ENCODE results near the gene BRIP1.

Gene BRIP1

GRCh38 chr17:61862975-61863800 lies at the start of gene BRIP1:
BRIP1 (minus strand) TSS chr17:61863528; CDS start chr17:61861539, 1,989 bp downstream.
- TF ChIP-seq GATA3 (IDR thresholded peaks at IDR 0.05; ENCODE audit: low read depth, low read length) (no peak), GATA2 (IDR thresholded peaks at IDR 0.05; ENCODE audit: low read depth, low read length) (0 out of 2 replicates have a peak, but pooled peaks have one; percentile 21)

DNA sequence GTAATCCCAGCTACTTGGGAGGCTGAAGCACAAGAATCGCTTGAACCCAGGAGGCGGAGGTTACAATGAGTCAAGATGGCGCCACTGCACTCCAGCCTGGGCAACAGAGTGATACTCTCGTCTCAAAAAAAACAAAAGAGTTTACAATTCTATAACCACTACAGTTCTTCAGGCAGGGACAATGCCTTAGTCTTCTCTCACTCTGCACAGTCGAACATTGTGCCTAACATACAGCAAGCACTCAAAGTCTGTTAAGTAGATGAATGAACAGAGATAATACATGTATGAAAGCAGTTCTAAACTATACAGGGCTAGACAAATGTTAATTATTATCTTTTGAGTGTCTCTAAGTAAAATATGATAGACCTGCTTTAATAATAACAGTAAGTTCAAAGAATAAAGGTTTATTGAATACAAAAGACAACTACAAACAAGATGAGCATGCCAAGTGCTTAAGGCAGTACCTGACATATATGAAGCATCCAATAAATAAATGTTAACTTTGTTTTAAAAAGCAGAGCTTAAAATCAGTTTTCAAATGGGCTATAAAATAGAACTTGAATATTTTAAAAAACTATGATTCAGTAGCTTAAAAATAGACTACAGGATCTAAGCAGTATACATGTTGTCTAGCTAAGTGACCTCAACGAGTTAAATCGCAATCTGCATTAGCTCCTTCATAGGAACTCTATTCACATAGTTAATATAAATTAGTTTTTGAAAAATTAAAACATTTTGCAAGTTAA lies 45.1 kb upstream of the BRIP1 start:
- TF ChIP-seq GATA3 (IDR thresholded peaks at IDR 0.05; ENCODE audit: low read depth, low read length) = no peak
- TF ChIP-seq GATA2 (IDR thresholded peaks at IDR 0.05; ENCODE audit: low read depth, low read length) = no peak

- TF ChIP-seq GATA3 (IDR thresholded peaks at IDR 0.05; ENCODE audit: low read depth, low read length) (no peak), GATA2 (IDR thresholded peaks at IDR 0.05; ENCODE audit: low read depth, low read length) (no peak)
These were observed 44.0 kb upstream of the BRIP1 start for GRCh38 chr17:61907361-61907760.

DNA sequence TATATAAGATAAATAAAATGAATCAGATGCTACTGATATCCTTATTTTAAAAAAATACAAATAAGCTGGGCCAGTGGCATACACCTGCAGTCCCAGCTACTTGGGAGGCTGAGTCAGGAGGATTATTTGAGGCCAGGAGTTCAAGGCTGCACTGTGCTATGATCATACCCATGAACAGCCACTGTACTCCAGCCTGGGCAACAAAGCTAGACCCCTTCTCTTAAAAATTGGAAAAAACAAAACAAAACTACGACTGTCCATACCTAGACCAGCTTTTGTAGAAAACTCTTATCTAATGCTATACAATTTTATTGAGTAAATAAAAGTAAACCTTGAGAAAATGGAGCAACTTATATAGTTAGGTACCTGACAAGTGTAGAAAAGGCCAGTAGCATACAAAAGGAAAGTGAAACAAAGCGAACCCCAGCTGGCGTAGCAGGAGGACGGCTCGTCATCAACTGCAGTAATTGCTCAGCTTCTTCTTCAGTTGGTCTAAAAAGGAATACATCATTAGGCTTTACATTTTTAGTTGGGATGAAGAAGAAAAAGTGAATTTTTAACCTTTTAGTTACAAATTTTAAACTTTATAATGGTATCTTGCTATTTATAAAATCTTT lies 40.9 kb upstream of the BRIP1 start:
- TF ChIP-seq GATA3 (IDR thresholded peaks at IDR 0.05; ENCODE audit: low read depth, low read length) = no peak
- TF ChIP-seq GATA2 (IDR thresholded peaks at IDR 0.05; ENCODE audit: low read depth, low read length) = no peak

GRCh38 chr17:61903251-61903650 lies 39.9 kb upstream of the BRIP1 start:
- no peak for TF ChIP-seq GATA2 (IDR thresholded peaks at IDR 0.05; ENCODE audit: low read depth, low read length)

GRCh38 chr17:61897548-61898180 lies 34.3 kb upstream of the BRIP1 start:
- TF ChIP-seq GATA3 (IDR thresholded peaks at IDR 0.05; ENCODE audit: low read depth, low read length) (no peak), GATA2 (IDR thresholded peaks at IDR 0.05; ENCODE audit: low read depth, low read length) (no peak)

DNA sequence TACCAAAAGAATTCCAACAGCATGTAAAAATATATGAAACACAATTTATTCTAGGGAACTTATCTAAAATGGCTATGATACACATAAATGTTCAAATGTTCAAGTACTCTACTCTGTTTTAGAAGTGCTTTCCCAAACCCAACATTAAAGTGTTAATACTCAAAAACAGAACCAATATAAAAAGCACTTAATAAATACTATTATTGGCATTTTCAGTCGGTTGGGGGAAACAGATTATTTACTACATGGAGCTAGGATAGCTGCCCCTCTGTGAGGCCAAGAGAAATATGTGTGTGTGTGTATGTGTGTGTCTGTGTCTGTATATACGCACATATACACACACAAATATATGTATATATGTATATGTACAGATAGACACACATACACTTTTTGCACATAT lies 32.1 kb upstream of the BRIP1 start:
- TF ChIP-seq GATA2 (IDR thresholded peaks at IDR 0.05; ENCODE audit: low read depth, low read length) (no peak), GATA3 (IDR thresholded peaks at IDR 0.05; ENCODE audit: low read depth, low read length) (no peak)

- no peak for TF ChIP-seq GATA3 (IDR thresholded peaks at IDR 0.05; ENCODE audit: low read depth, low read length)
- TF ChIP-seq GATA2 (IDR thresholded peaks at IDR 0.05; ENCODE audit: low read depth, low read length) = no peak
These were observed 21.5 kb upstream of the BRIP1 start for GRCh38 chr17:61884864-61885263.

GRCh38 chr17:61880589-61881102 lies 17.3 kb upstream of the BRIP1 start:
- no peak for TF ChIP-seq GATA3 (IDR thresholded peaks at IDR 0.05; ENCODE audit: low read depth, low read length)
- no peak for TF ChIP-seq GATA2 (IDR thresholded peaks at IDR 0.05; ENCODE audit: low read depth, low read length)

DNA sequence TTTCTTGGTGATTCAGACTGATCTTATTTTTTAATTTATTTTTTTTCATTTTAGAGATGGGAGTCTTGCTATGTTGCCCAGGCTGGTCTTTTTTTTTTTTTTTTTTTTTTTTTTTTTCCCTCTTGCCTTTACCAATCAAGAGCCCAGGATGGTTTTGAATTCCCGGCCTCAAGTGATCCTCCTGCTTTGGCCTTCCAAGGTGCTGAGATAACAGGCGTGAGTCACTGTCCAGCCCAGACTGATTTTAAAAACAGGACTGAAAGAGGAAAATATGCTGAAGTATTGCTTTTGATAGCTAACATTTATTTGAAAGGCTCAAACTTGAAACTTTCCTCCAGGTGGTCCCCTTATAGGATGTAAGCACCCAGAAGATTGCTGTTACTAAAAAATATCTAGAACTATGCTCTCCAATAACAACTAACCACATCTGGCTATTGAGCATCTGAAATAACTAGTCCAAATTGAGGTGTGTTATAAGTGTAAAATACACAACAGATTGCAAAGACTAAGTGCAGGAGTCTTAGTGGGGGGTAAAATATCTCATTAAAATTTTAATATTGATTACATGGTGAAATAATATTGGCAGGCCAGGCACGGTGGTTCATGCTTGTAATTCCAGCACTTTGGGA lies 15.8 kb upstream of the BRIP1 start:
- TF ChIP-seq GATA2 (IDR thresholded peaks at IDR 0.05; ENCODE audit: low read depth, low read length) (no peak), GATA3 (IDR thresholded peaks at IDR 0.05; ENCODE audit: low read depth, low read length) (no peak)

- TF ChIP-seq GATA2 (IDR thresholded peaks at IDR 0.05; ENCODE audit: low read depth, low read length) (no peak), GATA3 (IDR thresholded peaks at IDR 0.05; ENCODE audit: low read depth, low read length) (no peak)
These were observed 15.2 kb upstream of the BRIP1 start for GRCh38 chr17:61878520-61878919.

GRCh38 chr17:61877837-61878236 lies 14.5 kb upstream of the BRIP1 start:
- TF ChIP-seq GATA2 (IDR thresholded peaks at IDR 0.05; ENCODE audit: low read depth, low read length) (no peak), GATA3 (IDR thresholded peaks at IDR 0.05; ENCODE audit: low read depth, low read length) (no peak)

DNA sequence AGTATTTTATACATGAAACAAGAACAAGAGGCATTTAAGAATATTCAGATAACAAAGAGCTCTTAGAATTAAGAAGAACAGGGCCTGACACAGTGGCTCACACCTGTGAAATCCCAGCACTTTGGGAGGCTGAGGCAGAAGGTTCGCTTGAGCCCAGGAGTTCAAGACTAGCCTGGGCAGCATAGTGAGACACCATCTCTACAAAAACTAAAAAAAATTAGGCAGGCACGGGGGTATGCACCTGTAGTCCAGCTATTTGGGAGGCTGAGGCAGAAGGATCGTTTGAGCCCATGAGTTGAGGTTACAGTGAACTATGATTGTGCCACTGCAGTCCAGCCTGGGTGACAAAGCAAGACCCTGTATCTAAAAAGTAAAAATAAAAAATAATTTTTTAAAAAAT lies 12.5 kb upstream of the BRIP1 start:
- TF ChIP-seq GATA2 (IDR thresholded peaks at IDR 0.05; ENCODE audit: low read depth, low read length) (no peak), GATA3 (IDR thresholded peaks at IDR 0.05; ENCODE audit: low read depth, low read length) (no peak)
